Measurements from ENCODE around the gene SASH3. TPM values are rescaled to one million over a fixed set of nuclear protein-coding genes. Genes with fewer than 3 reads are reported as not detected.

Gene SASH3
- total RNA-seq, 4 donors from 2014 or later: 3.9 to 10.4 (median 6.3) TPM

DNA sequence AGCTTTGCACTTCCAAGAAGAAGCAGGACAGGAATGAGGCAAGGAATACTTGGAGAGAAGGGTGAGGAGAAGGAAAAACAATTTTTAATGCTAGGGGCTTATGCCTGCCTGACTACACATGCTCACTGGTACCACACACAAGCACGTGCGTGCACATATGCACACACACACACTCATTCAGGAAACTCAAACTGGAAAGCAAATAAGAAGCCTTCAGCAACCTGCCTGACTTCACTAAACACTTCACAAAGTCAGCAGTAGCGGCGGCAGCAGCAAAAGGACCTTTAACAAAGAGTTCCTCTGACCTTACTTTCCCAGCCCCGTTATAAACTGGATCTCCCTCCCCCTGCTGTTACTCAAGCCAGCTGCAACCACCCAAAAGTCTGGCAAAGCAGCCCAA lies 60.6 kb downstream of the SASH3 start:
- Histone ChIP-seq H3K27ac (replicated peaks in 1 of 4) (no peak overlapping the region), H3K4me3 (peak overlapping the region in 1 of 4 donors; percentile 12), H3K9me3 (no peaks in the 10 kb centered on the region), H3K4me1 (peaks cover 0 to 15% (median 11%) of the 10 kb centered on the region in 4 donors), H3K27me3 (no peaks in the 10 kb centered on the region), H3K36me3 (peaks cover 0 to 18% (median 5%) of the 10 kb centered on the region in 4 donors)
- WGBS: 46% methylated on average over 5 of the region's 5 CpGs
- TF ChIP-seq EP300 (IDR thresholded peaks at IDR 0.05) (no peak), POLR2A (IDR thresholded peaks at IDR 0.05; ENCODE audit: low read depth) (no peak), POLR2AphosphoS5 (IDR thresholded peaks at IDR 0.05) (no peak)
- TF ChIP-seq, protein P1, sequence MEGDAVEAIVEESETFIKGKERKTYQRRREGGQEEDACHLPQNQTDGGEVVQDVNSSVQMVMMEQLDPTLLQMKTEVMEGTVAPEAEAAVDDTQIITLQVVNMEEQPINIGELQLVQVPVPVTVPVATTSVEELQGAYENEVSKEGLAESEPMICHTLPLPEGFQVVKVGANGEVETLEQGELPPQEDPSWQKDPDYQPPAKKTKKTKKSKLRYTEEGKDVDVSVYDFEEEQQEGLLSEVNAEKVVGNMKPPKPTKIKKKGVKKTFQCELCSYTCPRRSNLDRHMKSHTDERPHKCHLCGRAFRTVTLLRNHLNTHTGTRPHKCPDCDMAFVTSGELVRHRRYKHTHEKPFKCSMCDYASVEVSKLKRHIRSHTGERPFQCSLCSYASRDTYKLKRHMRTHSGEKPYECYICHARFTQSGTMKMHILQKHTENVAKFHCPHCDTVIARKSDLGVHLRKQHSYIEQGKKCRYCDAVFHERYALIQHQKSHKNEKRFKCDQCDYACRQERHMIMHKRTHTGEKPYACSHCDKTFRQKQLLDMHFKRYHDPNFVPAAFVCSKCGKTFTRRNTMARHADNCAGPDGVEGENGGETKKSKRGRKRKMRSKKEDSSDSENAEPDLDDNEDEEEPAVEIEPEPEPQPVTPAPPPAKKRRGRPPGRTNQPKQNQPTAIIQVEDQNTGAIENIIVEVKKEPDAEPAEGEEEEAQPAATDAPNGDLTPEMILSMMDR (IDR thresholded peaks at IDR 0.05): no peak
- no peak for DNase-seq (ENCODE audit: extremely low spot score)
- intact Hi-C loops (cut with DNase I): loop anchor here (10.0 kb wide), 1 partner anchor 224 kb away; no protein-coding TSS in a partner anchor

- intact Hi-C loops (cut with DNase I): loop anchor here (10.0 kb wide), 1 partner anchor 222 kb away; no protein-coding TSS in a partner anchor
- DNase-seq (ENCODE audit: extremely low spot score): no peak
- Histone ChIP-seq H3K4me3 (peak overlapping the region; percentile 68 to 81 (median 72)), H3K4me1 (peaks cover 0 to 15% (median 11%) of the 10 kb centered on the region in 4 donors), H3K27ac (replicated peaks in 1 of 4) (peak overlapping the region; percentile 73 to 86 (median 79)), H3K9me3 (no peaks in the 10 kb centered on the region), H3K27me3 (no peaks in the 10 kb centered on the region), H3K36me3 (peaks cover 0 to 18% (median 5%) of the 10 kb centered on the region in 4 donors)
- TF ChIP-seq POLR2AphosphoS5 (IDR thresholded peaks at IDR 0.05): peak; percentile 10 to 12
- TF ChIP-seq, protein P1 (IDR thresholded peaks at IDR 0.05): no peak
- 47% methylated on average over 17 of the region's 17 CpGs for WGBS
Observed at GRCh38 chrX:129842510-129843208, 62.9 kb downstream of the SASH3 start.

DNA sequence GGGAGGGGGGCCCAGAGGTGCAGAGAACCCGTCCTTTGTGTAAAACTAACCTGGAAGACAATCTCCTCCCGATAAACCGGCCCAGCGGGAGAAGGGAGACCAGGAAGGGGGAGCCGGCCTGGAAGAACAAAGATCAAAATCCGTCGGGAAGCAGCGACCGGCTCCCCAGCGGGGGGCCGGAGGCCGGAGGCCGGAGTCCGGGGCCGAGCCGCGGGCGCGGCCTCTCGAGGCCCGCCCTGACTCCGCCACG lies 63.4 kb downstream of the SASH3 start:
- no peak for DNase-seq (ENCODE audit: extremely low spot score)
- Histone ChIP-seq H3K9me3 (no peaks in the 10 kb centered on the region), H3K4me1 (peaks cover 0 to 15% (median 11%) of the 10 kb centered on the region in 4 donors), H3K4me3 (peak overlapping the region; percentile 68 to 81 (median 72)), H3K27me3 (no peaks in the 10 kb centered on the region), H3K27ac (replicated peaks in 1 of 4) (peak overlapping the region; percentile 73 to 86 (median 79)), H3K36me3 (peaks cover 0 to 18% (median 5%) of the 10 kb centered on the region in 4 donors)
- 38% methylated on average over 12 of the region's 23 CpGs for WGBS
- intact Hi-C loops (cut with DNase I): loop anchor here (10.0 kb wide), 1 partner anchor 222 kb away; no protein-coding TSS in a partner anchor
- TF ChIP-seq POLR2A (IDR thresholded peaks at IDR 0.05; ENCODE audit: low read depth) (no peak), EP300 (IDR thresholded peaks at IDR 0.05) (no peak), POLR2AphosphoS5 (IDR thresholded peaks at IDR 0.05) (no peak)
- TF ChIP-seq, protein P1 (IDR thresholded peaks at IDR 0.05): no peak

DNA sequence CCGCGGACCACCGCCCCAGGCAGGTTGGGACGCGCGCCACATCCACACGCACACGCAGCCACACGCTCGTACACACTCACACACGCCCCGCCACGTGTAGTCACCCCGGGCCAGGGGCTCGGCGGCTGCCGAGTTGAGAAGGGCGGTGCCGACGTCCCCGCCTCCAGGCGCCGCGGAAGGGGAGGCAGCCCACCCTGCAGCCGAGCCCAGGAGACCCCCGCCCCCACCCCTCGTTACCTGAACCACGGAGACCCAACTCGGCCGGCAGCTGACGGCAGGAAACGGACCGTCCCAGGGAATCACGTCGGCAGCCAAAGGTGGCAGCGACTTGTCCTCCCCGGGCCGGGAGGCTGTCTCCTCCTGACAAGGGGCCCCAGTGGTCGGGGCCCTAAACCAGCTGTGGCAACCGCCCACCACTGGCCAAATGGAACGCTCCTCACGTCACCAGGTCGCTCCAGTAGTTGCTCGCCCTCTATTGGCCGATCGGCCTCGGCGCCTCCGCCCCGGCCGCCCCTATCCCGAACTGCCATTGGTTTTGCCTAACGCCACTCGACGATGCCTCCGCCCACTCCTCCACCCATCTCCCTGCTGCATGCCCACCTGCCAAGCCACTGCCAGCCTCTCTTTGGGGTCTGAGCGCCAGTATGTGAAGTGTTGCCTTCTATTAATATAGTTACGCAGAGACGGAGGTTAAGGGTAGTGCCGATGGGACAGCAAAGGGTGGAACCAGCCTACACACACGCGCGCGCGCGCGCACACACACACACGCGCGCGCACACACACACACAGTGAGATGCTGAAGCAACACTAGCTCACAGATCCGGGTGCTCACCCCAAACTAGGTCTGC lies 63.9 kb downstream of the SASH3 start, which contains the start of gene ZDHHC9:
ZDHHC9 (minus strand) TSS at position 428 of the 848 bp plus-strand sequence. CDS start 1,941 bp downstream, outside the sequence.
- TF ChIP-seq POLR2AphosphoS5 (IDR thresholded peaks at IDR 0.05) (peak; percentile 59 to 75), EP300 (IDR thresholded peaks at IDR 0.05) (no peak), POLR2A (IDR thresholded peaks at IDR 0.05; ENCODE audit: low read depth) (peak; percentile 21)
- TF ChIP-seq, protein P1 (IDR thresholded peaks at IDR 0.05): peak in 1 of 3 experiments; percentile 8
- peak within 1 kb of the TSS; percentile 73 to 86 (median 79) for H3K27ac ChIP-seq (replicated peaks in 1 of 4)
- WGBS: 33% methylated on average over 46 of the region's 72 CpGs
- no peaks in the 10 kb centered on the region for H3K27me3 ChIP-seq
- peak within 1 kb of the TSS; percentile 68 to 81 (median 72) for H3K4me3 ChIP-seq
- peaks cover 0 to 15% (median 11%) of the 10 kb centered on the region in 4 donors for H3K4me1 ChIP-seq
- peak; percentile 96 for DNase-seq (ENCODE audit: extremely low spot score)
- H3K9me3 ChIP-seq: no peaks in the 10 kb centered on the region
- H3K36me3 ChIP-seq: peaks cover 0 to 13% (median 5%) of the 10 kb centered on the region in 4 donors
- intact Hi-C loops (cut with DNase I): loop anchor here (10.0 kb wide), 1 partner anchor 221 kb away; no protein-coding TSS in a partner anchor

Small RNA genes lying within 50 kb of the gene (small RNA-seq; reads per million reads assigned to genes)
- 0 reads per million in 3 donors for gene RF00017

Other genes starting within 250 kb of the SASH3 start
- gene OCRL, start 239.7 kb upstream of the SASH3 start, total RNA-seq: 10 to 100 TPM; 41.1 to 62.3 (median 59.8) TPM
- gene APLN, start 125.0 kb upstream of the SASH3 start, total RNA-seq: under 1 TPM; 0.42 to 0.99 (median 0.78) TPM
- 10 to 100 TPM in 1 of 4 donors, 1 to 10 TPM in 3; 3.3 to 14.4 (median 5.0) TPM for gene XPNPEP2, start 41.0 kb upstream of the SASH3 start, total RNA-seq
- 10 to 100 TPM in 3 of 4 donors, 1 to 10 TPM in 1; 4.2 to 19.7 (median 13.1) TPM for gene ZDHHC9, start 63.9 kb downstream of the SASH3 start, total RNA-seq
- 10 to 100 TPM in 3 of 4 donors, 1 to 10 TPM in 1; 9.6 to 16.1 (median 13.5) TPM for gene UTP14A, start 126.2 kb downstream of the SASH3 start, total RNA-seq
- gene BCORL1, start 202.7 kb downstream of the SASH3 start, total RNA-seq: 10 to 100 TPM in 2 of 4 donors, 1 to 10 TPM in 2; 3.8 to 13.8 (median 10.5) TPM

Measured in esophagus muscularis mucosa (tissue), 4 donors.